Measurements from ENCODE around the gene TBC1D12. TPM values are rescaled to one million over a fixed set of nuclear protein-coding genes. Genes with fewer than 3 reads are reported as not detected.
A peak's percentile ranks its signal among the peaks of the same experiment; 100 is the strongest.

The TBC1D12 gene
- polyA plus RNA-seq, 4 donors = 19.5 to 26.9 (median 23.1) TPM

DNA sequence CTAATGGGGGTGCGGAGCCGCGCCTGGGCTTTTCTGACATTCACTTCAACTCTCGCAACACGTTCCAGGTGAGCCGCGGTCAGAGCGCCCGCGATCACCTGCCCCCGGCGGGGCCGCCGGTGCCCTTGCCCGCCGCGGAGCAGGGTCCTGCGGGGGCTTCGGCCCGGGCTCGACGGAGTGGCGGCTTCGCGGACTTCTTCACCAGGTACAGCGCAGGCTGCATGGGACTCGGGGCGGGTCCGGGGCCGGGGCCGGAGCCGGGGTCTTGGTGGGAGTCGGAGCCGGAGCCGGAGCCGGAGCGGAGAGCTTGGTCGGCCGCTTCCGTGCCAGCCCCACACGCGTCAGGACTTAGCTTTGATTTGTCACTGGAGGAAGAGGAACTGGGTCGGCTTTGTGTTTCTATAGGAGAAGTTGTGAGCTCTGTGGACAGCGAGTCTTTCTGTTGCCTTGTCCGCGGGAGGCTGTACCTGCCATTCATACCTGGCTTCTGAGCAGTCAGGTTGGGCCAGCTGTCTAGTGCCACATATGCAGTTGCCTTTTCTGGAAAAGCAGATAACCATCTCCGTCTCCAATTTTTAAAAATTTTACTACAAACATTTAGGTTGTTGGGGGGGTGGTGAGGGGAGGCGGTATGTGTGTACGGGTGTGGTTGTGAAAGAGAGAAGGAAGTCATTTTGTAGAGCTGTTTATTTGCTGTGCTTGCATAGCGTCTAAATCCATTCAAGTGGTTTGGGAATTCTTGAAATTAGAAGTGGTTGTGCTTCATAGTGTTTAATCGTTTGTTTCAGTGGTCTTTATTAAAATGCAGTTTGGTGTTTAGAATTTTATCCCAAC is 1.3 kb downstream of the TBC1D12 start:
- peak; percentile 30 to 48 (median 41) for DNase-seq (ENCODE audit: low read depth in 4 of 4, low spot score in 3 of 4)

DNA sequence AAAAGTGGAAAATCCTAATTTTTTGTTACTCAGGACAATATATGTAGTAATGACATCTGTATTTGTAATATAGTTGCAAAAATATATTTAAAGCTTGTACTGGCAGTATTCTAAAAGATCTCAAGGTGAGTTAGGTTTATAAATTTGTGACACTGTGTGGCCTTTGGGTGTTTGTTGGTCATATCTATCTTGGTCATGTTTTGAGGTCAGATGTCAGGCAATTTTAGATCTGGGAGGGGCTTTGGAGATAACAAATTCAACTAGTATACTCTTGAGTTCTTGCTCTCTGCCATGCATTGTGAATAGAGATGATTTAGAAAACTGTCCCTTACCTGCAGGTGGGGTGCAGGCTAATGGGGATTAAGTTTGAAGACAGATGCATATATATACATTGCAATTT is 3.1 kb downstream of the TBC1D12 start:
- DNase-seq (ENCODE audit: low read depth in 4 of 4, low spot score in 3 of 4) = no peak

DNA sequence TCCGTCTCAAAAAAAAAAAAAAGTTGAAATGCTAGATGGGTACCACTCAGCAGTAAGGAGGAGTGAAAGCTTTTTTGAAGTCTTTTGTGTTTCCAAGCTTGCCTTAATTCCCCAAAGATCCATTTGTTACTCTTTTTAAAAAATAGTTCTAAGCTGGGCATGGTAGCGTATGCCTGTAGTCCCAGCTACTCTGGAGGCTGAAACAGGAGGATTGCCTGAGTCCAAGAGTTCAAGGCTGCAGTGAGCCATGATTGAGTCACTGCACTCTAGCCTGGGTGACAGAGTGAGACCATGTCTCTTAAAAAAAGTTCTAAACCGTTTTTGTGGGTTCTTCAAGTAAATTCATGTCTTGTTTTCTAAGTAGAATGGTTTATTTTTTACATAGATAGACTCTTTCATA is 5.3 kb downstream of the TBC1D12 start:
- DNase-seq (ENCODE audit: low read depth in 4 of 4, low spot score in 3 of 4) = no peak

DNA sequence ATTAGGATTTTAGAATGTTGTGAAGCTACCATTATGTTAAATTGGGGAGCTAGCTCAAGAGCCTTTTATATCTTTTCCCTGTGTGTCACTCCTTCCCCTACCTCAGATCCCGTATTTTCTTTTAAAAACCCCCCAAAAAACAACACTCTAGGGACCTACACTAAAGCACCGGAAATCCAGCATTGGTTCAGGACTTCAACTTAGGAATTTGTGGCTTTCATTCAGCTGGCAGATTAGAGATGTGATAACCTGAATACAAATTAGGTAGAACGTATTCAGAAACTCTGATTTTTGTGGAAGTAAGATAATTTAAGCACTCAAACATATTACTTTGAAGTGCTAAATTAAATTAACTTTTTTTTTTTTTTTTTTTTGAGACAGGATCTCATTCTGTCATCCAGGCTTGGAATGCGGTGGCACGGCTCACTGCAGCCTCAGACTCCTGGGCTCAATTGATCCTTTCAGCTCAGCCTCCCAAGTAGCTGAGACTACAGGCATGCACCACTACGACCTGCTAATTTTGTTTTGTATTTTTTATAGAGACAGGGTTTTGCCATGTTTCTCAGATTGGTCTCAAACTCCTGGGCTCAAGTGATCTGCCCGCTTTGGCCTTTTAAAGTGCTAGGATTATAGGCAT is 6.8 kb downstream of the TBC1D12 start:
- no peak for DNase-seq (ENCODE audit: low read depth in 4 of 4, low spot score in 3 of 4)

DNA sequence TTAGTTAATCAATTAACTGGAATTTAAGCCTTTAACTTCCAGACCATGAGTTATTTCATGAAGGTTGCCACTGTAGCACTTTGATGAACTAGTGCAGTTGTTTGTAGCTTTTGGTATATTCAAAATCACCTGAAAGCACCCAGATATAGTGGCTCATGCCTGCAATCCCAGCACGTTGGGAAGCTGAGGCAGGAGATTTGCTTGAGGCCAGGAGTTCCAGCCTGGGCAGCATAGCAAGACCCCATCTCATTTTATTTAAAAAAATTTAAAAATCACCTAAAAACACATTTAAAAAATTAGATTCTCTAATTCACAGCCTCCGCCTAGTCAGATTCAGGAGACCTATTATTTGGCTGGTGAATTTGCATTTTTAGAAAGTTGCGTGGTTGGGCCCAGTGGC is 9.0 kb downstream of the TBC1D12 start:
- DNase-seq (ENCODE audit: low read depth in 4 of 4, low spot score in 3 of 4) = no peak

DNA sequence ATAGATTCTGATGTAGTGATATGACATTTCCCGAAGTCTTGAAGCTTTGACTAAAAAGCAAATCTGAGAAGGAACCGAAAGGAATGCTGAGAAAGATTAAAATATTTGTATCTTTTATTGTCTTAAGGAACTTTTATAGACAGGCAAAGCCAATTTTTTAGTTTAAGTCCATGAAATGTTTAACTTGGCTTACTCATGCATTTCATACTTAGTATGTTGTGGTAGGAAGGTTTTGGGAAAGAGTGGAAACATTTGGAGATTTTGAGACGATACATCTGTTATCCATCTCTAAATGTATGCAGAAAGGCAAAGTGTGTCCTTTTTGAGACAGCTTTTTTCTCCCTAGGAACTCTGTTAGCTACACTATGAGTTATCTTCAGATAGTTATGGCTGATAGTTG is 10.1 kb downstream of the TBC1D12 start:
- peak; percentile 18 to 34 (median 24) for DNase-seq (ENCODE audit: low read depth in 4 of 4, low spot score in 3 of 4)

DNA sequence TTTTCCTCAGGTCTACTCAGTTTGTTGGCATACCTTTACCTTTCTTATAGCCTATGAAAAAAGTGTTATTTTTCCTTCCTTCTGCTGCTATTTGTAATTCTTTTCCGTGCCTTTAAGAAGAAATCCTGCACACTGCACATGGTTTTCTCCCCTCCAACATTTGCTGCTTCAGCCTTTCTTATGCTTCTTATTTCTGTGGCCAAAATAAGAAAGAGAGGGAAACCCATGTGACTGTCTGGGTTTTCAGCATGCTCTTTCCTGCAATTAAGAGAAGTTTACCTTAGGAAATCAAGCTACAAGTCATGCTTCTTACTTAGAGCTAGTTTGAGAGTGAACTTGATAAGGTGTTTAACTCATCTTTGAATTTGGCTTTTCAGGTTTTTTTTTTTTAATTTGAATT is 11.0 kb downstream of the TBC1D12 start:
- no peak for DNase-seq (ENCODE audit: low read depth in 4 of 4, low spot score in 3 of 4)

DNA sequence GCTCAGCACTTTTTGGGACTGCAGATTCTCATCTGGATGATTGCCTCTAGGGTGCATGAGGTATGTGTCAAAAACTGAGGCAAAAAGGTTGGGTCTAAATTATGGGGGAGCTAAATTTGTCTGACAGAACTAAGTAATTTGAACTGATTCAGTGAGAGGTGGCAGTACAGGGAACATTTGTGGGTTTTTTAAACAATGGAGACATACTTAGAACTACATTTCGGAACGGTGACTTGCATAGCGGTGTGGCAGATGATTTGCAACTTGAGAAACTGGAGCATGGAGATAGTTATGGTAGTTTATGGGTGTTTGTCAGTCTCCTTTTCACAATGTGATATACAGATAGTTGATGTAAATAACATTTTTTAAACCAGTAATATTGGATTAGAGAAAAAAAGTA is 14.6 kb downstream of the TBC1D12 start:
- DNase-seq (ENCODE audit: low read depth in 4 of 4, low spot score in 3 of 4) = no peak

DNA sequence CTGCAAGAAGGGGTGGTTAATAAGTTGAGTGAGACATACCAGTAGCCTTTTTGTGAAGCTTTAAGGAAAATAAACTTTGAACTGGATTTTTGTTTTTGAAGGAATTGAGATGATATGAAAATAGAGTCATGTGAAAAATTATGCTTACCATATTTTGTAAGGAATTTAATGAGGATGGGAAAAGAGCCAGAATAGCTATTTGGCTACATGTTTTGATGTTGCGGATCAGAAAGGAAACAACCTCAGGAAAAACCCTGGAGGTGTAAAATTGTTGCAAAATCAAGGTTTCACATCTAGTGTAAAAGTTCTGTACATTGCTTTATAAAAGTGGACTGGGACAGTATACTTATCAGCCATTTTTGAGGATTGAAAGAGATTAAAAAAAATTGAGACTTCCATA is 15.0 kb downstream of the TBC1D12 start:
- DNase-seq (ENCODE audit: low read depth in 4 of 4, low spot score in 3 of 4) = no peak

DNA sequence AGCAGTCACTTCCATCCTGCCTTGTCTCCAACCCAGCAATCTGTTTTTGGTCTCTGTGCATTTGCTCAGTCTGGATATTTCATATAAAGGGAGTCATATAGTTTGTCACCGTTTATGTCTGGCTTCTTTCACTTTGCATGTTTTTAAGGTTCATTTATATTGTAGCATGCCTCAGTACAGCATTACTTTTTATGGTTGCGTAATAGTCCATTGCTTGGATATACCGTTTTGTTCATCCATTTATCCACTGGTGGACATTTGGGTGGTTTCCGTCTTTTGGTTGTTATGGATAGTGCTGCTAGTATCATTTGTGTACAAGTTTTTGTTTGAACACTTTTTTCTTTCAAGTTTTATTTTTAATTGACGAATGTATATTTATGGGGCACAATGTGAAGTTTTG is 18.2 kb downstream of the TBC1D12 start:
- no peak for DNase-seq (ENCODE audit: low read depth in 4 of 4, low spot score in 3 of 4)

DNA sequence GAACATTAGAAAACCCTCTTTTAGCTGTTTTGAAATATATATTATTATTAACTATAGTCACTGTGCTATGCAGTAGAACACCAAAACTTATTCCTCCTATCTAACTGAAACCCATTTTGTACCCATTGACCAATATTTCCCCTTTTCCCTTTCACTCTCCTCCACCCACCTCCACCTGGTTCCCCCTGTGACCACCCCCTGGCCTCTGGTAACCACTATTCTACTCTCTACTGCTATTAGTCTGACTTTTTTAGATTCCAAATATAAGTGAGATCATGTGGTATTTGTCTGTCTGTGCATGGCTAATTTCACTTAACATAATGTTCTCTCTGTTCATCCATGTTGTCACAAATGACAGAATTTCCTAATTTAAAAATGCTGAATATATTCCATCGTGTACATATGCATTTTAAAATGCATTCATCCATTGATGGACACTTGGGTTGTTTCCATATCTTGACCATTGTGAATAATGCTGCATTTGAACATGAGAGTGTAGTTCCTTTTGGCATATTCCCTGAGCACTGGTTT is 18.7 kb downstream of the TBC1D12 start:
- no peak for DNase-seq (ENCODE audit: low read depth in 4 of 4, low spot score in 3 of 4)

DNA sequence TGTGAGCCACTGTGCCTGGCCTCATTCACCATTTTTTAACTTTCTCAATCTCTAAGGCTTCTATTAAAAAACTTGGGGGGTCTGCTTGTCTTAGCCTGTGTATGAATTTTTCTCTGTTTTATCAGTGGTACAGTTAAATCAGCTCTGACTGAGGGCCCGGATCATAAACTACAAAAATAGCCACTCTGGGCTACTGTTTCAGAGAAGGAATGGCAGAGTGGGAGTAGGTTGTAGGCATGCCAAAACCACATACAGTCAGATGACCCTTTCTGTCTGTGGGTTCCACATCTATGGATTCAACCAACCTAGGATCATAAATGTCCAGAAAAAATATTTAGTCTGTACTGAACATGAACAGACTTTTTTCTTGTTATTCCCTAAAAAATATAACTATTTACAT is 21.3 kb downstream of the TBC1D12 start:
- no peak for DNase-seq (ENCODE audit: low read depth in 4 of 4, low spot score in 3 of 4)

DNA sequence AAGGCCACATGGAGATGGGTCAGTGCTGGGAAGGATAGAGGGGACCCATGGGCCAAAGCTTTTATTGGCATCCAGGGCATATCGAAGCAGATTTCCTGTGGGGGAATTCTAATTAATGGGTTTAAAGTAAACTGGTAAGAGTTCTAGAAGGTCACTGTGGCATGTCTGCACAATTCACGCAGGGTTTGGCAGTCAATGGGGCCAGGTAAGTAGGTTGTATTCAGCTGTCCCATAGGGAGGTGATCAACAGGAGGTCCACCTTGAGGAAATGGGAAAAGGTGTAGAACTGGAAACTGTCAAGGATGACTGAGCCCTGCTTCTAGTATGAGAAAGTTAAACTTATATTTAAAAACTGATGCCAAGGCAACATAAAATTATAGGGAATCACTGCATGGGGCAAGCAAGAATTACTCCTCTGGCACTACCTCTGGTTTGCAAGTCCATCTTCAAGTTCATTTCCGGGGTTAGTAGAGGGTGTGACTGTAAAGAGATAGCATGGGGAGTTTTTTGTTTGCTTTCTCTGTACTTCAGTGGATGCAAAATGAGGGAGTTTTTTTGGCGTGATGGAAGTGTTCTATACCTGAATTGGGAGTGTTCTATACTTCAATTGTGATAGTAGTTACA is 22.5 kb downstream of the TBC1D12 start:
- DNase-seq (ENCODE audit: low read depth in 4 of 4, low spot score in 3 of 4) = no peak

DNA sequence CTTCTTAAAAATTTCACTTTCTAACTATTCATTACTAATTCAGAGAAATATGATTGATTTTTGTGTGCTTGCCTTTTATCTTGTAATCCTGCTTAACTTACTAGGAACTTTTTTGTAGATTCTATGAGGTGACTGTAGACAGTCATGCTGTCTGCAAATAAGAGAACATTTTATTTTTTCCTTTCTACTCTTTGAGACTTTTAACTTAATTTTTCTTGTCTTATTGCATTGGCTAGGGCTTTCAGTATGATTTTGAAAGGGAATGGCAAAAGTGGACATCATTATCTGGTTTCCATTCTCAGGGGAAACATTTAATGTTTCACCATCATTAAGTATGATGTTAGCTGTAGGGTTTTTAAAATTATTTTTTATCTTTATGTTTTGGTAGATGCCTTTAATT is 23.6 kb downstream of the TBC1D12 start:
- no peak for DNase-seq (ENCODE audit: low read depth in 4 of 4, low spot score in 3 of 4)

DNA sequence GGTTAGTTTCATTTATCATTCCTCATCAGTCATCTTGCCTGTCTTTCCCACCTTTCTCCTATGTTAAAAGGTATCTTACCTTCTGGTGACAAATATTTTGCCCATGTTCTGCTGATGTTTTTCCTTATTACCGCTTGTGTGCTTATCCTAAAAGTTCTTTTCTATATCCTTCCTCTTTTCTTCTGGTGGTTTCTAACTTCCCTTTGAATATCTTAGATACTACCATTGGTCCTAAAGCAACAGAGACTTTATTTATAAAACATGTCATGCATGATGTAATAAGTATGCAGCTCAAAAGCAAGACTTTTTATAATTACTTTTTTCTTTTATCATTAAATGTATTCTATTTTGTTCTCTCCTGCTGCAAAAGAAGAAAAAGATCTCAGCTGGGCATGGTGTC is 24.8 kb downstream of the TBC1D12 start:
- DNase-seq (ENCODE audit: low read depth in 4 of 4, low spot score in 3 of 4) = no peak

DNA sequence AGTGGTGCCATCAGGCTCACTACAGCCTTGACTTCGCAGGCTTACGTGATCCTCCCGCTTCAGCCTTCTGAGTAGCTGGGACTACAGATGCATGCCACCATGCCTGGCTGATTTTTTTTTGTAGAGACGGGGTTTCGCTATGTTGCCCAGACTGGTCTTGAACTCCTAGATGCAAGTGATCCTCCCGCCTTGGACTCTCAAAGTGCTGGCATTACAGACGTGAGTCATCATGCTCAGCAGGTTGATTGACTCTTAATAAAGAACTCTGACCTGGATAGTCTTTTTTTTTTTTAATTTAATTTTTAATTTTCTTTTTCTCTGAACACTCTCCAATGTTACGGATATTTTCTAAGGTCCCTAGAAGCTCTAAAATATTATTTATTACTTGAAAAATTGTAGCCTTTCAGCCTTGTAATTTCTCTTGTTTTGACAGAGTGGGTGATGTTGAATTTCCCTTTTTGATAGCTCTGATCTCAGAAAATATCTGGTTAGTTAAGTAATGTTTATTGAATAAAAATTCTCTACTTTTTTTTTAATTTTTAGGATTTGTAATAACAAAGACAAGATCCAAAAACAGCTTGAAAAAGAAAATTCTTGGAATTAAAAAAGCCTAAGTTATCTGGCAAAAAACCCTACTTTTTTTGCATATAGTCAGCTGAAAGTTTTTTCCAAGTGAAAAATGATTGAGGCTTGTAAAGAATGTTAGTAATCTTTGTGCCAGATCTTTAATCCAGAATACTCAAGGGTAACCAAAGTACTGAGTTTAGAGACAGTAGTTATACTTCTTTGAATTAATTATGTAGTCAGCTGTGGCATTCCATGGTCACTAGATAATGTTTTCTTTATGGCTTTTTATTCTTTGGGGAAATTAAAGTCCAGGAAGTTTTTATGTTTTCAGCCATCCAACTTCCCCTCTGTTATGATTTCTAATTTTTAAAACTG is 26.7 kb downstream of the TBC1D12 start:
- no peak for DNase-seq (ENCODE audit: low read depth in 4 of 4, low spot score in 3 of 4)

DNA sequence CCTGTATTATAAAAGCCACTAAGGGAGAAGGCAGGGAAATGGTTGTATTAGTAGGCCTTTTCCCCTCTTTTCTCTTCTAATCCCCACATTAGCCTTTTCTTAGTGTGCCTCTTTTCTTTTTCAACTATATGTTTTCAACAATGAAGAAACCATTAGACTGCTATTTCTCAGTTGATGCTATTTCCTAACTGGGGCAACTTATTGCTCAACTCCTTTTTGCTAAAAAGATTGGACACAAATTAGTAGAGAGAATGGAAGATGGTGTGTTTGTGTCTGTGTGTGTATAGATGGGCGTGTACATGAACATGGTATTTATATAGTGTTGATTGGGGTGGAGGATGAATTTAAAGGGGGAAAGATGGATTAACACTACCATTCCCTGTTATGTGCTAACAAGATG is 28.4 kb downstream of the TBC1D12 start:
- no peak for DNase-seq (ENCODE audit: low read depth in 4 of 4, low spot score in 3 of 4)

DNA sequence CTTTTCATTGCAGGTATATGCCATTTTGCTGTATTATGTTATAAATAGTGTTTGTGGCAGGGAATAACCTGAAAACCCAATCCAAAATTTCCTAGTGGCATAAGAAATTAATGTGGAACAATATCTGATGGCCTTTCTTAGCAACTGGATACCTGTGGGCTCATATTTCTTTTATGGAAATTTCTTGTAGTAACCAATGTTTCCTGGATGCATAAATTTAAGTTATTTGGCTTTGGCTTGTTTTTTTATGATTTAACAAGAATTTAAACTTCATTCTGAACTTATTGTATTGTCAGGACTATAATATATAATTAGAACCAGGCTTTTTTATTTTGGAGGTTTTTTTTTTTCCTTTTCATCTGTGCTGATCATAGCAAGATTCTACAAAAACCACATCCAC is 30.1 kb downstream of the TBC1D12 start:
- DNase-seq (ENCODE audit: low read depth in 4 of 4, low spot score in 3 of 4) = no peak

DNA sequence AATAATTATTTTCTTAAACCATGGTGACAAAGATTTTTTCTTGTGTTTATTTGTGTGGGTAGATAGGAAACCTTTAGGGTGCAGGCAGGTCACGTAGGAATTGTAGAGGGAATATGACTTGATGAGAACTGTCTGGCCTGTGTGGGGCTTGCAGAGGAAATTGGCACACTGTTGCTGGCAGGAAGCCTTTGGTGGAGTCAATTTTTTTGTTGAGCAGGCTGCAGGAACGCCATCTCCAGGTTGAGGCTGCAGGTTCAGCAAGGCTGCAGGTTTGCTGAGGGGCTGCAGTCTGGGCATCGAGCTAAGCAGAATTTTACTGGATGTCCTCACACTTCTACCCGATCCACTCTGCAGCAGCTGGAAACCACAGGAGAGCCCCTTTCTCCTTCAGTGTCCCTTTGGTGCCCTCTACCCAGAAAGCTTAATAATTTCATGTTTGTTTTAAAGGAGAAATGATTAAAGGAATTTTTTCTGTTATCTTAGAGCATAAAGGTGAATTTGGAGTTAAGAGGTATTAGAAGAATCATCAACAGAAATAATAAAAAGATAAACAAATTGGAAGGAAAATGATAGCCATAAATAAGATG is 37.0 kb downstream of the TBC1D12 start:
- DNase-seq (ENCODE audit: low read depth in 4 of 4, low spot score in 3 of 4) = no peak

DNA sequence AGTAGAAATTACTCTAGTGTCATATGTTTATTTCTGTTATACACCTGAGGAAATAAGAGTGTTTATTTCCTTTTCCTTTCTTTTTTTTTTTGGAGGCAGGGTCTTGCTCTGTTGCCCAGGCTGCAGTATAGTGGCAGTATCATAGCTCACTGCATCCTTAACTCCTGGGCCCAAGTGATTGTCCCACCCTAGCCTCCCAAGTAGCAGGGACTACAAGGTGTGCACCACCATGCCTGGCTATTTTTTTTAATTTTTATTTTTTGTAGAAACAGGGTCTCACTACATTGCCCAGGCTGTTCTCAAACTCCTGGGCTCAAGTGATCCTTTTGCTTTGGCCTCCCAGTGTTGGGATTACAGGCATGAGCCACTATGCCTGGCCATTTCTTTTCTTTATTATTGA is 37.8 kb downstream of the TBC1D12 start:
- no peak for DNase-seq (ENCODE audit: low read depth in 4 of 4, low spot score in 3 of 4)

Measured in right renal pelvis (tissue), 4 donors.